Breast epithelium (tissue), 3 donors: ENCODE measurements around the gene DEPDC4.

Source experiments
- POLR2A ChIP-seq: fragments of 450-650 bp; IDR thresholded peaks from one replicate; pipeline ENCODE4 v1.6.1; 2016; ENCODE audit warnings: antibody characterized with exemption, mild to moderate bottlenecking, moderate library complexity
- POLR2AphosphoS5 ChIP-seq, 3 donors: sonication (generic); formaldehyde crosslinking; IDR thresholded peaks; one replicate each; pipeline ENCODE4 v1.6.1; 2017; ENCODE audit warnings: antibody characterized with exemption in 3 of 3
- TF ChIP-seq, protein P1 (sequence below), 3 donors: fragments of 450-650 bp; IDR thresholded peaks; one replicate each; pipeline ENCODE4 v1.5.1; 2016 to 2017; ENCODE audit warnings: antibody characterized with exemption in 3 of 3, mild to moderate bottlenecking in 3 of 3, moderate library complexity in 3 of 3

DNA sequence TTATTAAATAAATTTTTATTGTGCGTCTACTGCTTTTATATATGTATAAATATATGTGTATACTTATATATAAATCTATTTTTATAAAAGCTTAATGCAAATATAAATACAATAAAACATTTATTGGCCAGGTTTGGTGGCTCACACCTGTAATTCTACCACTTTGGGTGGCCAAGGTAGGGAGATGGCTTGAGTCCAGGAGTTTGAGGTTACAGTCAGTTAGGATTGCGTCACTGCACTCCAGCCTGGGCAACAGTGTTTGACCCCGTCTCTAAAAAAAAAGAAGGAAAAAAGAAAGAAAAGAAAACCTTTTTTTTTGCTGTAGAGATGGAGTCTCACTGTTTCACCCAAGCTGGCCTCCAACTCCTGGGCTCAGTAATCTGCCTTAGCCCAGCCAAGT, 45.4 kb downstream of the DEPDC4 start:
- TF ChIP-seq, protein P1, sequence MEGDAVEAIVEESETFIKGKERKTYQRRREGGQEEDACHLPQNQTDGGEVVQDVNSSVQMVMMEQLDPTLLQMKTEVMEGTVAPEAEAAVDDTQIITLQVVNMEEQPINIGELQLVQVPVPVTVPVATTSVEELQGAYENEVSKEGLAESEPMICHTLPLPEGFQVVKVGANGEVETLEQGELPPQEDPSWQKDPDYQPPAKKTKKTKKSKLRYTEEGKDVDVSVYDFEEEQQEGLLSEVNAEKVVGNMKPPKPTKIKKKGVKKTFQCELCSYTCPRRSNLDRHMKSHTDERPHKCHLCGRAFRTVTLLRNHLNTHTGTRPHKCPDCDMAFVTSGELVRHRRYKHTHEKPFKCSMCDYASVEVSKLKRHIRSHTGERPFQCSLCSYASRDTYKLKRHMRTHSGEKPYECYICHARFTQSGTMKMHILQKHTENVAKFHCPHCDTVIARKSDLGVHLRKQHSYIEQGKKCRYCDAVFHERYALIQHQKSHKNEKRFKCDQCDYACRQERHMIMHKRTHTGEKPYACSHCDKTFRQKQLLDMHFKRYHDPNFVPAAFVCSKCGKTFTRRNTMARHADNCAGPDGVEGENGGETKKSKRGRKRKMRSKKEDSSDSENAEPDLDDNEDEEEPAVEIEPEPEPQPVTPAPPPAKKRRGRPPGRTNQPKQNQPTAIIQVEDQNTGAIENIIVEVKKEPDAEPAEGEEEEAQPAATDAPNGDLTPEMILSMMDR (IDR thresholded peaks at IDR 0.05): no peak
- TF ChIP-seq POLR2AphosphoS5 (IDR thresholded peaks at IDR 0.05): no peak
- no peak for TF ChIP-seq POLR2A
